GM12801 (cell line): ENCODE measurements around the gene RNGTT.

ENCODE experiments used
- CTCF ChIP-seq: IDR thresholded peaks from one replicate; pipeline ENCODE4 v1.5.1; 2011; ENCODE audit warnings: control low read depth; ENCODE audit not compliant: insufficient read length; ENCODE audit errors: extremely low read depth

The RNGTT gene

GRCh38 chr6:88963139-88964090, at the start of gene RNGTT:
RNGTT (minus strand) TSS chr6:88963618; CDS start chr6:88963409, 209 bp downstream.
- no peak for TF ChIP-seq CTCF

DNA sequence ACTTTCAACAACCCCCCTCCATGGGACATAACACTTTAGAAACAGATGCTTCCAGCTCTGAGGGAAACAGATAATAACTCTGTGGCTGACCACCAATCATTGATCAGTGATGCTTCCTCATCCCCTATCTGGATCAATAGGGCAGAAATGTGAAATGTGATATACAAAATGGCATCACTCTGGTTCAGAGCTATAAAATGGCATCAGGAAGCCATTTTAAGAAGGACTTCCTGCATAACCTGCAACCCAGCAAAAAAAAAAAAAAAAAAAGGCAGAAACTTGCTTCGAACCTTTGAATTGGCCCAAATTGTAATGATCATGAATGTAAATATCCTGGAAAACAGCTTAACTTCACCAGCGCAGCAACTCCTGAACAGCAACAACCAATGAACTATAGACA, 48.0 kb upstream of the RNGTT start:
- no peak for TF ChIP-seq CTCF

GRCh38 chr6:89010825-89011224, 47.4 kb upstream of the RNGTT start:
- no peak for TF ChIP-seq CTCF

DNA sequence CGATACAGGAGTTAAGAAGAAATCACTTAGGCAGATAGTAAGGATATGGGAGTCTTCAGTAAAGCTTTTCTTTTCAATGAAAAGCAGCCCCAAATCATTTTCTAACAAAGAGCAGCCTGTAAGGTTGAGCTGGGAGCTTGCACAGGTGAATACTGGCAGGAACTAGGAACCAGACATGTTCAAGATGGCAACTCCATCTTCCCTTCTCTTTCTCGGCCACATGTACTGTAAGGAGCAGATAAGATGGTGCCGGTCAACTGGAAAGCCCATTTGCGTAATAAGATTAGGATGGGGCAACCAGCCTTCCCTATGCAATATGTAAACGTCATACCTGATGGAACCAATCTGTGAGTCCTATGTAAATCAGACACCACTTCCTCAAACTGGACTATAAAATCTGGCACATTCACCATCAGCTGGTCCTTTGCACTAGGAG, 46.2 kb upstream of the RNGTT start:
- TF ChIP-seq CTCF: no peak

DNA sequence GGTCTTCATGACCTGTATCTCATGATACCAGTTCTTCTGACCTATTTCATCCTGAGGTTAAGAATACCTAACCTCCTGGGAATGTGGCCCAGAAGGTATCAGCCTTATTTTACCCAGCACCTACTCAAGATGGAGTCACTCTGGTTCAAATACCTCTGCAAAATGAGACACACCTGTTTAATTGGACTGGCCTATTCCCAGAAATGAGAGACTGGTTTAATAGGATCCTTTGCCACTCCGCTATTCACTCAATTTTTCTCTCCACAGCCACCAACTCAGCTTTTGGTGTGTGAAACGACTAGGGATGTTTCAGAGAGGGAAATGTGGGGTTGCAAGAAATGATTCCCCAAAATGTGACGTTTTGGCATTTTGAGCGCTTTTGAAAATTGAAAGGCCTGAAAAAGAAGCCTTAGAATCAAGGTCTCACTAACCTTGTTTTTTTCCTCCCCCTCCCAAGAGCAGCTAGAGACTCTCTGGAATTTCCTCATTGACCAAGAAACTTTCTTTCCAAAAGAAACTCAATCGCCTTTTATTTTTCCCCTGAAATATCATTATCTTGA, 45.5 kb upstream of the RNGTT start:
- no peak for TF ChIP-seq CTCF

DNA sequence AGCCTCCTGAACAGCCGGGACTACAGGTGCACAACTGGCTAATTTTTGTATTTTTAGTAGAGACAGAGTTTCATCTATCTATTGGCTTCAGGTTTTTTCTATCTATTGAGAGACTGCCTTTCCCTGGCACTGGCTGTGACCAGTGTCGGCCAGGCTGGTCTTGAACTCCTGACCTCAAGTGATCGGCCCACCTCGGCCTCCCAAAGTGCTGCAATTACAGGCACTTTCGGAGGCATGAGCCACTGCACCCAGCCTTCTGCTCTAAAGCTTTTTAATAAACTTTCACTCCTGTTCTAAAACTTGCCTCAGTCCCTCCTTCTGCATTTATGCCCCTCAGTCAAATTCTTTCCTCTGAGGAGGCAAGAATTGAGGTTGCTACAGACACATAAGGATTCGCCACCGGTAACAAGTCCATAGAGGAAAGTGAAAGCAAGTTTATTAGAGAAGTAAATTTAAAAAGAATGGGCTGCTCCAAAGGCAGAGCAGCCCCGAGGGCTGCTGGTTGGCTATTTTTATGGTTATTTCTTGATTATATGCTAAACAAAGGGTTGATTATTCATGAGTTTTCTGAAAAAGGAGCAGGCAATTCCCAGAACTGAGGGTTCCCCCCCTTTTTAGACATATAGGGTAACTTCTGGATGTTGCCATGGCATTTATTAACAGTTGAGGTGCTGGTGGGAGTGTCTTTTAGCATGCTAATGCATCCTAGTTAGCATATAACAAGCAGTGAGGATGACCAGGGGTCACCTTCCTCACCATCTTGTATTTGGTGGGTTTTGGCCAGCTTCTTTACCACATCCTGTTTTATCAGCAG, 44.8 kb upstream of the RNGTT start:
- no peak for TF ChIP-seq CTCF
